H9 (cell line): Measurements from ENCODE around the gene TRERF1. TPM values are rescaled to one million over a fixed set of nuclear protein-coding genes. Genes with fewer than 3 reads are reported as not detected.

Experiments used
- DNase-seq: peaks from one replicate; pipeline ENCODE4 v3.0.0-alpha.2; 2017
- H2AFZ ChIP-seq: one replicate; pipeline ENCODE4 v1.6.1; 2013; ENCODE audit warnings: mild to moderate bottlenecking, low read length, control low read depth, moderate library complexity
- H2AK5ac ChIP-seq: 2 replicates; pipeline ENCODE4 v1.6.1; 2013; ENCODE audit warnings: low read length, control low read depth, mixed read lengths; ENCODE audit not compliant: insufficient read length
- H2BK120ac ChIP-seq: one replicate; pipeline ENCODE4 v1.6.1; 2013; ENCODE audit warnings: low read depth, mild to moderate bottlenecking, low read length, control low read depth, inconsistent platforms; ENCODE audit not compliant: poor library complexity, severe bottlenecking
- H2BK12ac ChIP-seq: 2 replicates; pipeline ENCODE4 v1.6.1; 2013; ENCODE audit warnings: low read length, control low read depth, mixed read lengths, low read depth; ENCODE audit not compliant: insufficient read length
- H2BK15ac ChIP-seq: 2 replicates; pipeline ENCODE4 v1.6.1; 2013; ENCODE audit warnings: low read depth, low read length, control low read depth
- H2BK20ac ChIP-seq: one replicate; pipeline ENCODE4 v1.6.1; 2013; ENCODE audit warnings: low read depth, mild to moderate bottlenecking, low read length, control low read depth, inconsistent platforms; ENCODE audit not compliant: poor library complexity, severe bottlenecking
- H2BK5ac ChIP-seq: 2 replicates; pipeline ENCODE4 v1.6.1; 2013; ENCODE audit warnings: low read length, control low read depth, mixed read lengths; ENCODE audit not compliant: insufficient read length
- H3K14ac ChIP-seq: 2 replicates; pipeline ENCODE4 v1.6.1; 2013; ENCODE audit warnings: low read length, control low read depth; ENCODE audit not compliant: insufficient read depth
- H3K18ac ChIP-seq: 2 replicates; pipeline ENCODE4 v1.6.1; 2013; ENCODE audit warnings: low read depth, mild to moderate bottlenecking, mixed read lengths, low read length, control low read depth; ENCODE audit not compliant: insufficient read length
- H3K23ac ChIP-seq: 2 replicates; pipeline ENCODE4 v1.6.1; 2013; ENCODE audit warnings: low read length, control low read depth, mixed read lengths, low read depth; ENCODE audit not compliant: insufficient read length
- H3K23me2 ChIP-seq: 2 replicates; pipeline ENCODE4 v1.6.1; 2013; ENCODE audit warnings: low read depth, mild to moderate bottlenecking, mixed read lengths, low read length, control low read depth; ENCODE audit not compliant: insufficient read length, poor library complexity, severe bottlenecking
- H3K27ac ChIP-seq: 2 replicates; pipeline ENCODE4 v1.5.1; 2013; ENCODE audit warnings: low read length, control low read depth, mixed read lengths, low read depth; ENCODE audit not compliant: insufficient read length
- H3K27me3 ChIP-seq: 2 replicates; pipeline ENCODE4 v1.6.1; 2013; ENCODE audit warnings: low read length, control low read depth, inconsistent platforms; ENCODE audit not compliant: insufficient read depth
- H3K4ac ChIP-seq: 2 replicates; pipeline ENCODE4 v1.6.1; 2013; ENCODE audit warnings: low read depth, mild to moderate bottlenecking, control low read depth, inconsistent platforms, low read length, moderate library complexity
- H3K4me1 ChIP-seq: 2 replicates; pipeline ENCODE4 v1.6.1; 2013; ENCODE audit warnings: low read length, control low read depth, inconsistent platforms; ENCODE audit not compliant: insufficient read depth
- H3K4me2 ChIP-seq: 2 replicates; pipeline ENCODE4 v1.6.1; 2013; ENCODE audit warnings: low read length, control low read depth, mixed read lengths; ENCODE audit not compliant: insufficient read length, insufficient read depth
- H3K56ac ChIP-seq: 2 replicates; pipeline ENCODE4 v1.6.1; 2013; ENCODE audit warnings: low read depth, mild to moderate bottlenecking, mixed read lengths, low read length, control low read depth; ENCODE audit not compliant: insufficient read length
- H3K79me1 ChIP-seq: 2 replicates; pipeline ENCODE4 v1.6.1; 2013; ENCODE audit warnings: low read depth, mild to moderate bottlenecking, moderate library complexity, low read length, control low read depth, inconsistent platforms; ENCODE audit not compliant: insufficient read depth, poor library complexity, severe bottlenecking
- H3K79me2 ChIP-seq: 2 replicates; pipeline ENCODE4 v1.6.1; 2013; ENCODE audit warnings: low read length, control low read depth, inconsistent platforms; ENCODE audit not compliant: insufficient read depth
- H3K9ac ChIP-seq: 2 replicates; pipeline ENCODE4 v1.6.1; 2013; ENCODE audit warnings: low read length, control low read depth, mixed read lengths; ENCODE audit not compliant: insufficient read length; ENCODE audit errors: extremely low read depth
- H3K9me3 ChIP-seq: one replicate; pipeline ENCODE4 v1.6.1; 2013; ENCODE audit warnings: low read depth, low read length, inconsistent platforms; ENCODE audit not compliant: control insufficient read depth
- H3T11ph ChIP-seq: one replicate; pipeline ENCODE4 v1.6.1; 2013; ENCODE audit warnings: mild to moderate bottlenecking, low read length, control low read depth, inconsistent platforms
- H4K20me1 ChIP-seq: one replicate; pipeline ENCODE4 v1.6.1; 2013; ENCODE audit not compliant: control insufficient read depth, insufficient read length, insufficient read depth
- H4K5ac ChIP-seq: 2 replicates; pipeline ENCODE4 v1.6.1; 2013; ENCODE audit warnings: low read depth, mild to moderate bottlenecking, mixed read lengths, low read length, control low read depth; ENCODE audit not compliant: insufficient read length
- H4K8ac ChIP-seq: replicated peaks from 2 replicates; pipeline ENCODE4 v1.6.1; 2013; ENCODE audit warnings: low read length, control low read depth, mixed read lengths, low read depth; ENCODE audit not compliant: insufficient read length
- H4K91ac ChIP-seq: 2 replicates; pipeline ENCODE4 v1.6.1; 2013; ENCODE audit warnings: low read depth, mild to moderate bottlenecking, moderate library complexity, mixed read lengths, low read length, control low read depth; ENCODE audit not compliant: insufficient read length
- H3K27ac Mint-ChIP-seq, 3 experiments: 2 replicates in 2 of 3; 3 replicates in 1 of 3; pipeline ENCODE4 v1.8.0; 2020 to 2021; ENCODE audit warnings: mixed read lengths in 3 of 3, mild to moderate bottlenecking in 1 of 3, moderate library complexity in 1 of 3
- H3K27me3 Mint-ChIP-seq: 2 replicates; pipeline ENCODE4 v1.8.0; 2021; ENCODE audit warnings: low read depth, mild to moderate bottlenecking, moderate library complexity, mixed read lengths
- H3K36me3 Mint-ChIP-seq, 3 experiments: 2 replicates in 2 of 3; 3 replicates in 1 of 3; pipeline ENCODE4 v1.8.0; 2020 to 2021; ENCODE audit warnings: low read depth in 3 of 3, mixed read lengths in 3 of 3; ENCODE audit not compliant: insufficient read depth in 1 of 3
- H3K4me1 Mint-ChIP-seq, 2 experiments: 2 replicates each; pipeline ENCODE4 v1.8.0; 2020; ENCODE audit warnings: mixed read lengths in 2 of 2
- H3K4me3 Mint-ChIP-seq, 2 experiments: 2 replicates in 1 of 2; 3 replicates in 1 of 2; pipeline ENCODE4 v1.8.0; 2020 to 2021; ENCODE audit warnings: mild to moderate bottlenecking in 2 of 2, mixed read lengths in 2 of 2, moderate library complexity in 1 of 2
- H3K9me3 Mint-ChIP-seq, 2 experiments: 2 replicates in 1 of 2; 3 replicates in 1 of 2; pipeline ENCODE4 v1.8.0; 2020; ENCODE audit warnings: mild to moderate bottlenecking in 2 of 2, mixed read lengths in 2 of 2, moderate library complexity in 1 of 2
- CTCF ChIP-seq: fragments of 200-600 bp; sonication (generic); conservative IDR thresholded peaks from 3 replicates; pipeline ENCODE4 v1.8.0; 2021; ENCODE audit warnings: antibody characterized with exemption, mild to moderate bottlenecking
- WGBS: extraction: QIAGEN DNeasy Blood & Tissue Kit; methylation state at CpG from one replicate; pipeline ENCODE4 v1.1.7; 2013; ENCODE audit warnings: missing lambda C conversion rate, low lambda C conversion rate, mixed read lengths; ENCODE audit not compliant: insufficient read length; ENCODE audit errors: extremely low coverage; 5-methylcytosine and 5-hydroxymethylcytosine counted together
- total RNA-seq: library from RNA; stranded (reverse); gene quantifications from 2 replicates; pipeline ENCODE4 v1.2.1, GENCODE V29; 2021

Gene TRERF1
- total RNA-seq, 1 experiment from 2014 or later = 19.7 TPM

GRCh38 chr6:42232035-42232434, 219.7 kb downstream of the TRERF1 start:
- no peak overlapping the region for H3K23ac ChIP-seq
- no peak overlapping the region for H3K27ac ChIP-seq
- H3T11ph ChIP-seq = no peak overlapping the region
- H3K27me3 ChIP-seq = no peaks in the 10 kb centered on the region
- H3K14ac ChIP-seq = no peak overlapping the region
- no peaks in the 10 kb centered on the region for H3K79me2 ChIP-seq
- H4K8ac ChIP-seq = no peak overlapping the region
- H3K4me2 ChIP-seq = no peak overlapping the region
- no peaks in the 10 kb centered on the region for H3K9me3 ChIP-seq
- no peaks in the 10 kb centered on the region for H3K79me1 ChIP-seq
- no peak overlapping the region for H3K18ac ChIP-seq
- no peak overlapping the region for H2BK15ac ChIP-seq
- no peak overlapping the region for H2BK5ac ChIP-seq
- no peak overlapping the region for H4K91ac ChIP-seq
- no peak overlapping the region for H2BK20ac ChIP-seq
- no peak overlapping the region for H3K4ac ChIP-seq
- no peaks in the 10 kb centered on the region for H4K20me1 ChIP-seq
- no peak overlapping the region for H4K5ac ChIP-seq
- Mint-ChIP-seq H3K4me3 (no peak overlapping the region), H3K36me3 (peaks cover 27 to 73% (median 56%) of the 10 kb centered on the region in 3 experiments), H3K27me3 (no peaks in the 10 kb centered on the region), H3K4me1 (peaks cover 0 to 2% of the 10 kb centered on the region in 2 experiments; a peak in 2 of 4 replicates), H3K9me3 (no peaks in the 10 kb centered on the region; a peak in 1 of 5 replicates), H3K27ac (no peak overlapping the region)
- no peak overlapping the region for H3K56ac ChIP-seq
- DNase-seq = no peak
- no peaks in the 10 kb centered on the region for H3K4me1 ChIP-seq
- no CpG with 5 or more reads among the region's 3 CpGs for WGBS
- no peak for TF ChIP-seq CTCF
- no peak overlapping the region for H2AFZ ChIP-seq
- H2BK120ac ChIP-seq = no peak overlapping the region
- no peak overlapping the region for H2AK5ac ChIP-seq
- no peak overlapping the region for H2BK12ac ChIP-seq
- H3K9ac ChIP-seq = no peak overlapping the region
- no peaks in the 10 kb centered on the region for H3K23me2 ChIP-seq
